HG03342 (cell line): ENCODE data around the gene SLC22A13.
"Not testable (repeated sequence)": the region's sequence is repeated elsewhere in the genome, so short reads cannot be mapped to it uniquely, and the experiment has no call there.

Experiments used
- ATAC-seq: cut with Tn5 transposase; IDR thresholded peaks from one replicate; pipeline ENCODE4 v1.9.1; 2021; ENCODE audit warnings: mild to moderate bottlenecking, moderate library complexity; ENCODE audit not compliant: unreplicated experiment

The SLC22A13 gene

GRCh38 chr3:38297053-38297452, 31.4 kb downstream of the SLC22A13 start:
- not testable (repeated sequence) for ATAC-seq

GRCh38 chr3:38297537-38297936, 31.9 kb downstream of the SLC22A13 start:
- ATAC-seq = no peak

DNA sequence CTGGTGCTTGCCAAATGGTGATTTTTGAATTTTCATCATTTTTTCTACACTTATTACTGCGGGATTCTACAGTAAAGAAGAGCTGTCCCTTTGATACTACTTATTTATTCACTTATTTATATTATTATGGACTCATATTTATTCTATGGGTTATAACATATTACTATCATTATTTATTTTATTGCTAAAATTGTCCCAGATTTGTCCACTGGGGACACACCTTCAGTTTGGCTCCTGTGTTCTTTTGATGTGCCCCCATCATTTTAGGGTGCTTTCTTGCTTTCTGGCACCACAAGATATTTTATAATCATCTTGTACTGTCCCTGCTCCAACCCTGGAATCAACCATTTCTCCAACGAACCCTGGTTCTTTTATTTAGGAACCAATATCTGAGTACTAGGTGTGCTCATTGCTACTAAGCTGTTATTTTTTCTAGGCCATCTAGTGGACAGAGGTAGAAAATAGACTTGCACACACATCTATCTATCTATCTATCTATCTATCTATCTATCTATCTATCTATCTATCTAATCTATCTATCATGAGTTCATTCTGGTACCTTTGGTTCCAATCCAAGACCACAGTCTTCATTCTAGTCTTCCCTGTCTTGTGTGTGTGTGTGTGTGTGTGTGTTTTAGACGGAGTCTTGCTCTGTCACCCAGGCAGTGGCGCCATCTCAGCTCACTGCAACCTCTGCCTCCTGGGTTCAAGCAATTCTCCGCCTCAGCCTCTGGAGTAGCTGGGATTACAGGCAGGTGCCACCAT, 32.5 kb downstream of the SLC22A13 start:
- no peak for ATAC-seq

DNA sequence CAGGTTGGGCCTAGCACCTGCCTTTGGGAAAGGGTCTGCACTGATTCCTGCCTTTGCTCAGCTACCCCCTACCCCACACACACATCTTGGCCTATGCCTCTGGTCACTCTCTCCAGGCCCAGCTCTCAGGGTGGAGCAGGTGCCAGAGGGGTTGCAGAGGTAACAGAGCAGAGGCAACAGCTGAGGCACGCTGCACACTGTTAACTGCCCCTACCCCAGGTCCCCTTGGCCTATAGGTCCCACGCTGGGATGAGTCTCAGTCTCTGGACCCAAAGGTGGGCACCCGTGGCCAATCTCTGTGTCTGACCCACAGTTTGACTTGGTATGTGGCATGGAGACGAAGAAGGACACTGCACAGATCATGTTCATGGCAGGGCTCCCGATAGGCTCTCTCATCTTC, 41.3 kb downstream of the SLC22A13 start:
- ATAC-seq = no peak

DNA sequence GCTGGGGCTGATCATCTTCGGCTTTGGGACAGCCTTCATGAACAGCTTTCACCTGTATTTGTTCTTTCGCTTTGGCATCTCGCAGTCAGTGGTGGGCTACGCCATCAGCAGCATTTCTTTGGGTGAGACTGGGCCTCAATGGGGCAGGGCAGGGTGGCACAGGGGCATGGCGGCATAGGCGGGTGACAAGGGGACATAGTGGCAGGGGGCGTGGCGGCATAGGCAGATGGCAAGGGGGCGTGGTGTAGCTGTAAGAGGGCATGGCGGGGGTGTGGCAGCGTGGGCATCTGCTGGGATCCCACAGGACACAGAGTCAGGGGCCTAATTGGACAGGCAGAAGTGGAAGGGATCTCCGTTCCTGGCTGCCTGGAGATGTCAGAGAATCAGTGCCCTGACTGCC, 42.0 kb downstream of the SLC22A13 start:
- ATAC-seq = no peak

- no peak for ATAC-seq
Observed at GRCh38 chr3:38308456-38308855, 42.8 kb downstream of the SLC22A13 start.

GRCh38 chr3:38311476-38311875, 45.9 kb downstream of the SLC22A13 start:
- ATAC-seq = no peak

GRCh38 chr3:38311941-38312340, 46.3 kb downstream of the SLC22A13 start:
- no peak for ATAC-seq

GRCh38 chr3:38312356-38312755, 46.7 kb downstream of the SLC22A13 start:
- no peak for ATAC-seq

GRCh38 chr3:38313263-38313662, 47.7 kb downstream of the SLC22A13 start:
- ATAC-seq = no peak

DNA sequence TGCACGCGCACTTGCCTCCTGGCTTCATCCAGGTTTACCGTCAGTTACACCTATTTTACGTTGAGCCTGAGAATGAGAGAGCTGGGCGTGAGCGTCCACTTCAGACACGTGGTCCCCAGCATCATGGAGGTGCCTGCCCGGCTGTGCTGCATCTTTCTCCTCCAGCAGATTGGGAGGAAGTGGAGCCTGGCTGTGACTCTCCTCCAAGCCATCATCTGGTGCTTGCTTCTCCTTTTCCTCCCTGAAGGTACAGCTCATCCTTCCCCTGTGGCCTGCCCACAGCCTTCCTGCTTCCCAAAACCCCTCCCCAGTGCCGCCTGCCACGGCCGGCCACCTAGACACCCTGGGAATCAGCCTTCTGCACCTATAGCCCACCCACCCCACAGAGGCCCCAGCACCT, 48.1 kb downstream of the SLC22A13 start:
- no peak for ATAC-seq

DNA sequence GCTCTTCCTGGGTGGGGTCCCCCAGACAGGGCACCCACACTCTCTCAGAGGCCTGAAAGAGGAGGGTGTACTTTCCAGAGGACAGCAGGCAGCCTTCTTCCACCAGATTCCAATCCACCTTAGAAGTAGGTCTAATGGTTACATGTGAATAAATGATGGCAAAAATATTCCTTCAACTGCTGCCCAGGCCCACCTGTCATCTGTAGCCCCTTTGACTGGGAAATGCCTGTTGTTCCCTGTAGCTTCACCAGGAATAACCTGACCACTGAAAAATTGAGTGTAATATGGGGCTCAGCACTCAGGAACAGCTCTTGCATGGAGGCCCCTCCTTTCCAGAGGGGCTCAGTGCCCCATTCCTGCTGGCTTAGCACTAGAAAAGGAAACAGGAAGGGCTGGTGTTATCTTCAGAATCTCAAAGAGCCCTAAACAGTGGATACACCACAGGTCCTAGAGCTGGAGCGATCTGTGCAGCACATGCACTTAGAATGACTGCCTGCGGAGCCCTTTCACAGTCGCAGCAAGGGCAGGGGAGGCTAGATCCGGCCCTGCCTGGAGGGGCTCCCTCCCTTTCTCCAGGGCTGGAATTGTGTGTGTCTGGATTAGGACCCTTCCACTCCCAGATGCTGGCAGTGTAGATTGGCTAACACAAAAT, 48.6 kb downstream of the SLC22A13 start:
- no peak for ATAC-seq

GRCh38 chr3:38314764-38315487, 49.3 kb downstream of the SLC22A13 start:
- ATAC-seq = no peak

GRCh38 chr3:38315488-38316230, 50.0 kb downstream of the SLC22A13 start:
- ATAC-seq = no peak

GRCh38 chr3:38316356-38317191, 51.0 kb downstream of the SLC22A13 start:
- ATAC-seq = no peak

GRCh38 chr3:38317192-38317759, 51.7 kb downstream of the SLC22A13 start:
- no peak for ATAC-seq

DNA sequence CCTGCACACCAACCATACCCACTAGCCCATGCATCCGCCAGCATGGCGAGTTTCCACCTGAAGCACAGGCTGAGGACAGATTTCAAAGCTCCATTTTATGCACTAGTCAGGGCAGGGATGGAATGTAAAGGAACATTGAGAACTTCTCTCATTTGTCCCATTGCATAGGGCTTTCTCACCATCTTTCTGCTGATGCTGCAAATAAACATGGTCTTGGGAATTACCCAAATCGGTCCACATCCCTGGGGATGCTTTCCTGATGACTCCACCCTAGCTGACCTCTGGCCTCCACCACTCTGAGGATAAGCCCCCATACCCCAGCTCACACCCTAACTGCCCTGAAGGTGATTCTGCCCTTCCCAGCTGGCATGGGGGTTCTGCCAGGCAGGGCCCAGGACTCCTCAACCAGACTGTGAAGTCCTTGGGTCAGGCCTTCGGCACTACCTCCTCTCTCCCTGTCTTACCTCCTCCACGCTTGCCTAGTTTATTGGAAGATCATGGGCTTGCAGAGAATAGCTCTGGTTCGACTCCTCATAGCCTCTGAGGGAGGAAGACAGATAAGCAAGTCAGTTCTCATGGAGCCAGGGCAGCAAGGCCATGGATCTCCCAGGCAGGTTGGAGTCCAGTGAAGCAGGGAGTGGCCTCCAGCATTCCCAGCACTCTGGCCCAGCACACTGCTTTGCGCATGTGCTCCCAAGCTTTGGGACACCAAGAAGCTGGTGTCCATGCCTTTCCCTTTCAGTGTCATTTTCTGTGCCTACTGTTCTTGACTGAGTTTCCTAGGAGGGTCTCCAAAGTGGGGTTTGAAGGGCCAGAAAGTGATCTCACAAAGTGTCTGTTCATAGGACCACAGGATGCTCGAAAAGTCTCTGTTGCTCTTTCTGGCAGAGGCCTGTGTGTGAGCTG, 53.4 kb downstream of the SLC22A13 start:
- ATAC-seq = no peak

DNA sequence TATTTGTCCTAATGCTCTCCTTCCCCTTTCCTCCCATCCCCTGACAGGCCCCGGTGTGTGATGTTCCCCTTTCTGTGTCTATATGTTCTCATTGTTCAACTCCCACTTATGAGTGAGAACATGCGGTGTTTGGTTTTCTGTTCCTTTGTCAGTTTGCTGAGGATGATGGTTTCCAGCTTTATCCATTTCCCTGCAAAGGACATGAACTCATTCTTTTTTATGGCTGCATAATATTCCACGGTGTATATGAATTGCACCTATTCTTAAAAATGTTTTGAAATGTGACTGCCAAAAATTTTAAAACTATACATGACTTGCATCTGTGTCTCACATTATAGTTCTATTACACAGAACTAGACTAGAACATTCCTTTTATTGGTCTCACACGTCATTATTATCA, 55.0 kb downstream of the SLC22A13 start:
- not testable (repeated sequence) for ATAC-seq

DNA sequence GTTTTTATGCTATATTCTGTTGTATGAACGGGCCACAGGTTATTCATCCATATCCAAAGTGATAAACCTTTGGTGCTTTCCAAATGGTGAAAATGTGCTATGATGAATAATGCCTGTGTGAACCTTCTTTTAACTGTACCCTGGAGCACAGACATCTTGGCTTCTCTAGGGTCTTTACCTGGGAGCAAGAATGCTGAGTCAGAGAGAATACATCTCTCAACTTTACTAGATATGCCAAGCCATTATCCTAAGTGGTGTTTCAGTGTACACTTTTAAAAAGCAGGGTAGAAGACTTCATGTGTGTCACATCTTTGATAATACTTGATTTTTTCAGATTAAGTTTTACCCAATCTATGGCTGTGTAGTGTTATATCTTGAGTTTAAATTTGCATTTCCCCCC, 57.4 kb downstream of the SLC22A13 start:
- ATAC-seq = no peak
